Keratinocyte (primary cell): ENCODE results near the gene RBBP9.

Source experiments
- CTCF ChIP-seq, 3 experiments: IDR thresholded peaks in 1 of 3; conservative IDR thresholded peaks in 1 of 3; optimal IDR thresholded peaks in 1 of 3; 2 replicates in 2 of 3; 3 replicates in 1 of 3; pipeline versions ENCODE3 to v1.5.1; 2011; ENCODE audit warnings: low read length in 3 of 3, mild to moderate bottlenecking in 3 of 3, moderate library complexity in 2 of 3, control low read depth in 1 of 3, inconsistent platforms in 1 of 3; ENCODE audit not compliant: insufficient read depth in 2 of 3; ENCODE audit errors: extremely low read depth in 1 of 3
- EZH2 ChIP-seq: IDR thresholded peaks from one replicate; pipeline ENCODE4 v1.6.1; 2012; ENCODE audit warnings: inconsistent platforms, mild to moderate bottlenecking, low read length, moderate library complexity

GRCh38 chr20:18545566-18545965 lies 48.5 kb upstream of the RBBP9 start:
- no peak for TF ChIP-seq CTCF (optimal IDR thresholded peaks at IDR 0.05 in 1 of 3, IDR thresholded peaks at IDR 0.05 in 1 of 3, conservative IDR thresholded peaks at IDR 0.05 in 1 of 3; ENCODE audit: extremely low read depth in 1 of 3, insufficient read depth in 2 of 3, low read length in 3 of 3)
- TF ChIP-seq EZH2, result no peak
